OCI-LY3 (cell line): ENCODE data around the gene EIPR1.

Source experiments
- H2AFZ ChIP-seq: fragments of 200-600, 300-600 bp; shearing (Covaris generic); 2 replicates; pipeline ENCODE4 v1.6.0; 2014; ENCODE audit warnings: antibody characterized with exemption, low read depth, low read length
- H3K27ac ChIP-seq: fragments of 200-600, 300-600 bp; sonication (generic); 2 replicates; pipeline ENCODE4 v1.5.1; 2014; ENCODE audit warnings: mild to moderate bottlenecking, low read length, moderate library complexity, mixed read lengths
- H3K27me3 ChIP-seq: fragments of 200-600, 300-600 bp; sonication (generic); 2 replicates; pipeline ENCODE4 v1.6.1; 2014; ENCODE audit warnings: low read depth, low read length, mixed read lengths
- H3K36me3 ChIP-seq: fragments of 200-600, 300-600 bp; sonication (generic); replicated peaks from 2 replicates; pipeline ENCODE3; 2014; ENCODE audit warnings: low read depth, low read length, mixed read lengths
- H3K4me1 ChIP-seq: fragments of 300-600, 200-600 bp; sonication (generic); 2 replicates; pipeline ENCODE4 v1.6.1; 2014; ENCODE audit warnings: low read length, mixed read lengths
- H3K4me2 ChIP-seq: fragments of 200-600, 300-600 bp; sonication (generic); 2 replicates; pipeline ENCODE4 v1.6.1; 2014; ENCODE audit warnings: low read length, mixed read lengths
- H3K4me3 ChIP-seq: fragments of 300-600, 200-600 bp; sonication (generic); 2 replicates; pipeline ENCODE4 v1.5.1; 2014; ENCODE audit warnings: antibody characterized with exemption, mild to moderate bottlenecking, low read length, moderate library complexity
- H3K79me2 ChIP-seq: fragments of 300-600, 200-600 bp; shearing (Covaris generic); 2 replicates; pipeline ENCODE4 v1.6.1; 2014; ENCODE audit warnings: mild to moderate bottlenecking, low read length, mixed read lengths
- H3K9ac ChIP-seq: fragments of 300-600, 200-600 bp; shearing (Covaris generic); 2 replicates; pipeline ENCODE4 v1.6.0; 2014; ENCODE audit warnings: mild to moderate bottlenecking, low read length, moderate library complexity
- H3K9me3 ChIP-seq: fragments of 200-600, 300-600 bp; shearing (Covaris generic); 2 replicates; pipeline ENCODE4 v1.6.1; 2014; ENCODE audit warnings: low read length, mixed read lengths; ENCODE audit not compliant: insufficient read depth
- H4K20me1 ChIP-seq: fragments of 200-600, 300-600 bp; sonication (generic); 2 replicates; pipeline ENCODE4 v1.6.1; 2016; ENCODE audit warnings: low read length, mixed read lengths; ENCODE audit not compliant: insufficient read depth
- CTCF ChIP-seq: fragments of 200-600, 300-600 bp; sonication (generic); IDR thresholded peaks from 2 replicates; pipeline ENCODE4 v1.5.1; 2014; ENCODE audit warnings: antibody characterized with exemption, low read length, low read depth
- EZH2phosphoT487 ChIP-seq: fragments of 200-600 bp; shearing (Covaris generic); IDR thresholded peaks from 2 replicates; pipeline ENCODE4 v1.6.1; 2018; ENCODE audit warnings: antibody characterized with exemption, mixed run types, low read depth

The EIPR1 gene

GRCh38 chr2:3277748-3278520 lies 99.7 kb downstream of the EIPR1 start:
- Histone ChIP-seq H3K27me3 (no peaks in the 10 kb centered on the region), H3K27ac (no peak overlapping the region), H3K9me3 (peaks cover 12% of the 10 kb centered on the region), H3K4me1 (no peaks in the 10 kb centered on the region), H3K36me3 (peaks cover 13% of the 10 kb centered on the region), H2AFZ (no peak overlapping the region), H3K9ac (no peak overlapping the region), H3K4me2 (no peak overlapping the region), H3K4me3 (no peak overlapping the region), H4K20me1 (no peaks in the 10 kb centered on the region), H3K79me2 (peaks cover 5% of the 10 kb centered on the region)
- TF ChIP-seq EZH2phosphoT487 (no peak), CTCF (no peak)

GRCh38 chr2:3277050-3277747 lies 100.4 kb downstream of the EIPR1 start:
- peaks cover 12% of the 10 kb centered on the region for H3K9me3 ChIP-seq
- H2AFZ ChIP-seq, result no peak overlapping the region
- no peaks in the 10 kb centered on the region for H3K27me3 ChIP-seq
- TF ChIP-seq EZH2phosphoT487, result no peak
- TF ChIP-seq CTCF, result no peak
- peaks cover 17% of the 10 kb centered on the region for H3K36me3 ChIP-seq
- no peak overlapping the region for H3K27ac ChIP-seq
- no peak overlapping the region for H3K9ac ChIP-seq
- no peak overlapping the region for H3K4me3 ChIP-seq
- no peaks in the 10 kb centered on the region for H4K20me1 ChIP-seq
- H3K79me2 ChIP-seq, result peaks cover 5% of the 10 kb centered on the region
- H3K4me1 ChIP-seq, result no peaks in the 10 kb centered on the region
- H3K4me2 ChIP-seq, result no peak overlapping the region

- Histone ChIP-seq H4K20me1 (no peaks in the 10 kb centered on the region), H3K27ac (no peak overlapping the region), H3K79me2 (peaks cover 5% of the 10 kb centered on the region), H3K4me3 (no peak overlapping the region), H3K9me3 (peaks cover 12% of the 10 kb centered on the region), H3K36me3 (peaks cover 23% of the 10 kb centered on the region), H3K9ac (no peak overlapping the region), H3K27me3 (no peaks in the 10 kb centered on the region), H3K4me2 (no peak overlapping the region), H2AFZ (no peak overlapping the region), H3K4me1 (no peaks in the 10 kb centered on the region)
- no peak for TF ChIP-seq CTCF
- TF ChIP-seq EZH2phosphoT487, result no peak
Measured at GRCh38 chr2:3272761-3273160, 104.9 kb downstream of the EIPR1 start.

- H4K20me1 ChIP-seq, result no peaks in the 10 kb centered on the region
- peaks cover 5% of the 10 kb centered on the region for H3K9me3 ChIP-seq
- H3K36me3 ChIP-seq, result peaks cover 17% of the 10 kb centered on the region
- H3K27me3 ChIP-seq, result no peaks in the 10 kb centered on the region
- H3K9ac ChIP-seq, result no peak overlapping the region
- peaks cover 5% of the 10 kb centered on the region for H3K79me2 ChIP-seq
- no peaks in the 10 kb centered on the region for H3K4me1 ChIP-seq
- no peak overlapping the region for H2AFZ ChIP-seq
- no peak overlapping the region for H3K27ac ChIP-seq
- TF ChIP-seq CTCF, result no peak
- TF ChIP-seq EZH2phosphoT487, result no peak
- no peak overlapping the region for H3K4me2 ChIP-seq
- no peak overlapping the region for H3K4me3 ChIP-seq
Measured at GRCh38 chr2:3270095-3270478, 107.5 kb downstream of the EIPR1 start.
